NCI-H128 (cell line): Measurements from ENCODE around the gene GLB1L2.

Experiments used
- DNase-seq: peaks from one replicate; lab custom pipeline; 2025; ENCODE audit not compliant: unreplicated experiment; lab: John Stamatoyannopoulos, UW

GLB1L2 gene

DNA sequence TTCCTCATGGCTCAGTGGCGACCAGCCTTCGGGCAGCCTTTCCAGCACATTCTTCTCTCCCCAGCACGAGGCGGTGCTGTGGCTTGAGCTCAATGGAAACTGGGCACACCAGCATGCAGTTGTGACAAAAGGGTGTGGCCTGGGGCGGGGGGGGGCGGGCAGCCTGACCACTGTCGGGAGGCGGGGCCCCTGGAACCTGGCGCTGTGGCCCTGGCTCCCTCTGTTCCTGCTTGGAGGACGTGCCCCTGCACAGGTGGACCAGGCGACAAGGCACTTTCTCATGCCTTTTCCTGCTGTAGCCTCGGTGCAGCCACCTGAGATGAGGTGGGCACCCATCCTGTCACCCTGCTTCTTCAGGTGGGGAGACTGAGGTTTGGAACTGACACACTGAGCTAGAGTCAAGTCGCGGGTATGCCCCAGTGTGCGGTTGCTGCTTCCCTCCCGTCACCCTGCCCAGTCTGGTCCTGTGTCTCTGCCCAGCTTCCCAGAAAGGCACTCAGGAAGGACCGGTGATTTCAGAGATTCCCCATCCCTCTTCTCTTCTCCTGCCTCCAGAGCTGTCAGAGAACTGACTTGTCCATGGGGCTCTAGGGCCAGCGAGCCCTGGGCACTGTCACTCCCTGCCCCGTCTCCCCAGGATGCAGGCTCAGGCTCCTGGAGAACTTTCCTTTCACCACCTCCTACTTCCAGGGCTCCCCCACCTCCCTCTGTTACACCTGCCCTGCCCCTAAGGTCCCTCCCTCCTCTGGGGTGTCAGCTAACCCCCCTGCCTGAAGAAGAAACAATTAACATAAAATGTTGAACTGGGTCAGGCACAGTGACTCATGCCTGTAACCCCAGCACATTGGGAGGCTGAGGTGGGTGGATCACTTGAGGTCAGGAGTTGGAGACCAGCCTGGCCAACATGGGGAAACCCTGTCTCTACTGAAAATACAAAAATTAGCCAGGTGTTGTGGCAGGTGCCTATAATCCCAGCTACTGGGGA is 70.3 kb downstream of the GLB1L2 start:
- DNase-seq, result no peak

DNA sequence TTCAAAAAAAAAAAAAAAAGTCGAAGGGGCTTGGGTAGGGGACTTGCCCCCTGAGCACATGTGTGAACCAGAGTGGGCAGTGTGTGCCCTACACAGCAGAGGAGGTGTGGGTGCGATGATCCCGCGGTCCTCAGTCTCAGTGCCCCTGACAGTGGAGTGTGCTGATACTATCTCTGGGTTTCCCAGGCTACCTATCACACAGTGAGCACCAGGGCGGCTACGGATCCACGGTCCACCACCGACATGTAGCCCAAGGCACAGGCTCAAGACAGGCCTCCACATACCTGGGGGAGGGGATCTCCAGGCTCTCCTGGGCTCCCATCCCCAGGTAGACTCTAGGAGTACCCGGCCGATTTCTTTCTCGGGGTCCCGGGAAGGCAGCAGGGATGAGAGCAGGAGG is 71.1 kb downstream of the GLB1L2 start:
- DNase-seq, result no peak

DNA sequence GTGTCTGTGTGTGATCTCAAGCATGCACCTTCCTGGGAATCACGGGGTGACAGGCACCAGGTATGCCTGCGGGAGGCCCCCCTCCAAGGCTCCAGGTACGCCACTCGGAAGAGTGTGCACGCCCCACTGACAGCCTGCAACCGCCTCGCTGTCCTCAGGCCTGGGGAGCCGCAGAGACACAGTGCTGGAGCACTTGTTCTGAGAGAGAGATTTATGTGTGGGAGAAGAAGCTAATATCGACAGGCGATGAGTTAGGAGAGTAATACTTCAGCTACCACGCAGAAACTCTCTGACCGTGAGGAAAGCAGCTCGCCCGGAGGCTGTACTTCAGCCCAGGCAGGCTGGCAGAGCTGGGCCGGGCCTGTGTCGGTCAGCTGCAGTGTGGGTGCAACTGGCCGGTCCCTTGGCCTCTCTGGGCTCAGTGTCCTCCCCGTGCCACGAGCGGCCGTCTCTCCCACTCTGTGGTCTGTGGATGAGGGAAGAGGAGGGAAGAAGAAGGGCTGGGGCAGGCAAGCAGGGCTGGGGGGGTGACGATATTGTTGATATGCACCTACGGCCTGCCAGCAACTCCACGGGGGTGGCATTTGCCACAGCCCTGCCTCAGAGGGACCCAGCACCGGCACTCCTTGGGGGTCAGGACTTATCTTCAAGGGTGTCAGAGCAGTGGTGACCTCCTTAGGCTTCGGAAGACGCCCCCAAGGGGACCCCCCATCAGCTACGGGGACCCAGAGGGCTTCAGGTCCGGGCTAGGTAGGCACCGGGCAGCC is 73.0 kb downstream of the GLB1L2 start:
- DNase-seq, result no peak

DNA sequence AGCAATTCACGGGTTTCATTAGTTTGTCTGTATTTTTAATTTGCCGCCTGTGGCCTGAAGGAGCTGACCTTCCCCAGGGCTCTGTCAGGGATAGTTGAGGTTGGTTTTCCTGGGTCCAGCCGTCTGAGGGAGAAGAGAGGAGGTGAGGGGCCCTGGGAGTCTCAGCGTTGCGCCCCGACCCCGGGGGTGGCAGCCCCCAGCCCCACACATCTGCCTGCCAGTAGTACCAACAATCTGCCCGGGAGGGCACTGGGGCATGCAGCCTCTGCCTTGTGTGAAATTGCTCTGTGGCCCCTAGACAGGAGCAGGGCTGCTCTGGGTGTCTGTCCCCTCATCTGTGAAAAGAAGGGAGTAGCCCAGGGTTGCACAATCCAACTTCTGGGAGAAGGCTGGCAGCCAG is 73.6 kb downstream of the GLB1L2 start:
- no peak for DNase-seq

DNA sequence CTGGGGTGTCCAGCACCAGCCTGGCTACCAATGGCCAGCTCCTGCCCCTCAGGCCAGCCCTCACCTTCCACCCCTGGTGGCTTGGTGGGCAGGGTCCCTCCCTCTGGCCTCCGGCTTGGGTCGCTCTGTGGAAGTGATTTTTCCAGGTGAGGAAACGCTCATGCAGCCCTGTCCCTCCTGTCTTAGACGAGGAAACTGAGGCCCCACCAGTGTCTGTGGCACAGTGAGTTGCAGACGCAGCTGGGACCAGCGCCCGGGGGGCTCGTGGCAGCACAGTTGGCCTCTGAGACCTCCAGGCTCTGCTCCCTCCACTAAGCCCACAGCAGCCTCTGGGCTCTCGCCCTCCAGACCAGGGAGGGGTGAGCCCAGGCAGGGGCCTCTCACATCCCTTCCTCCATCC is 74.1 kb downstream of the GLB1L2 start:
- DNase-seq, result no peak

DNA sequence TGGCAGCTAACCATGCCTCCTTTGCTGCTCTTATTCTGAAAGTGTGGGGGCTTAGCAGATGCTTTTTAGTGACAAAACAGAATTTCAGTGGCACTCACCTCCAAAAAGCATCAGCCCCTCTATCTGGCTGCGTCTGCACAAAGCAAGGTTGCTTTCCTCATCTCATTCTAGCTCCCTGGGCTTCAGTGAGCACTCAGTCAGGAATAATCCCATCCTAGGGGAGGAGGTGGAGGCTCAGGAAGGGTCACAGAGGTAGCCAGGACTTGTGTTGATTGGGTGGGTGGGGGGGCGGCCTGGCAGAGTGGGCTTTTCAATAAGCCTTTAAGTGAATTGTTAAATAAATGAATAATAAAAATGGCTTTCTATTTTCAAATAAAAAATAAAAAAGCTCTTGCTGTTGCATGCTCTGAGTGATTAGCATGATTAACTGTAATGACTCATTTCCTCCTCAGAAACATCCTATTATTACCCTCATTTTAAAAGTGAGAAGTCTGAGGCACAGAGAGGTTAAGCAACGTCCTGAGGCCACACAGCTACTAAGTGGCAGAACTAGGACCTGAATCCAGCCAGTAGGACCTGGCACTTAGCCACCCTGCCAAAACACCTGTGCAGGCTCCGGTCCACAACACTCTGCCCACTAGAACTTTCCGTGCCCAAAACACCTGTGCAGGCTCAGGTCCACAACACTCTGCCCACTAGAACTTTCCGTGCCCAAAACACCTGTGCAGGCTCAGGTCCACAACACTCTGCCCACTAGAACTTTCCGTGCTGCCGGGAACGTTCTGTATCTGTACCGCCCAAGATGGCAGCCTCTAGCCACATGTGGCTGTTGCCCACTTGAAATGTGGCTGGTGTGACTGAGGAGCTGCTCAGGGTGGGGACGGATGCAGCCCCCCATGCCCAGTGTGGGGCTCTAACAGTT is 74.7 kb downstream of the GLB1L2 start:
- no peak for DNase-seq

DNA sequence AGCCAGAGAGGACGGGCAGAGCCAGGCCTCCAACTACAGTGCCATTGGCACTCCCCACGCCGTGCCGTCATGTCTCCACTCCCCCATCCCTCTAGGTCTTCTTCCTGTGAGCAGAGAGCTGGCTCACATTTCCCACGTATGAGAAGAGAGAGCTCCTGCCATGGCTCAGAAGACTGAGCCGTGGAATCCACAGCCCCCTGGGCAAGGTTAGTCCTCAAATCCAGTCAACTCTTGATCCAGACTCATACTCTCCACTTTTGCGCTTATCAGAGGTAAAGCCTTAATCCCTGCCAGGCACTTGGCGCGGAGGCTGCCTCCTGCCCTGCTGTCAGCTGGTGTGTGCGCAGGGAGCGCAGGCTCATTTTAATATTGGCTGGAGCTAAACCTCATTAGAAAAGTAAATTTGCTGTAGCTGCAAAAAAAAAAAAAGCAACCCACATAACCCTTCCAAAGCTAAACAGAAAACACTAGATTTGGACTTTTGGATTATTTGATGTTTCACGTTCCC is 75.6 kb downstream of the GLB1L2 start:
- DNase-seq, result no peak

DNA sequence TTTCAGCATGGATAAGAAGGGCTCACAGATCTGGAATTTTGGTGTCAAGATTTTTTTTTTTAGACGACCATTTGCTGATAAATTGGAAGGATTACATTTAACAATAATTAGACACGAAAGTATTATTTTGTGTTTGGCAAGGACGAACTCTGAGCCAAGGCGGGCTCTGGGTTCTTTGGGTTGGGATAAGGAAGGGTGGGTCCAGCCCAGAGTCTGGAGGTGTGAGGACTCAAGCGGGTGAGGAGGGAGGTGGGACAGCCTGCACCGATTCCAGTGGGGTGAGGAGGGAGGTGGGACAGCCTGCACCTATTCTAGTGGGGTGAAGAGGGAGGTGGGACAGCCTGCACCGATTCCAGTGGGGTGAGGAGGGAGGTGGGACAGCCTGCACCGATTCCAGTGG is 76.1 kb downstream of the GLB1L2 start:
- DNase-seq, result no peak

DNA sequence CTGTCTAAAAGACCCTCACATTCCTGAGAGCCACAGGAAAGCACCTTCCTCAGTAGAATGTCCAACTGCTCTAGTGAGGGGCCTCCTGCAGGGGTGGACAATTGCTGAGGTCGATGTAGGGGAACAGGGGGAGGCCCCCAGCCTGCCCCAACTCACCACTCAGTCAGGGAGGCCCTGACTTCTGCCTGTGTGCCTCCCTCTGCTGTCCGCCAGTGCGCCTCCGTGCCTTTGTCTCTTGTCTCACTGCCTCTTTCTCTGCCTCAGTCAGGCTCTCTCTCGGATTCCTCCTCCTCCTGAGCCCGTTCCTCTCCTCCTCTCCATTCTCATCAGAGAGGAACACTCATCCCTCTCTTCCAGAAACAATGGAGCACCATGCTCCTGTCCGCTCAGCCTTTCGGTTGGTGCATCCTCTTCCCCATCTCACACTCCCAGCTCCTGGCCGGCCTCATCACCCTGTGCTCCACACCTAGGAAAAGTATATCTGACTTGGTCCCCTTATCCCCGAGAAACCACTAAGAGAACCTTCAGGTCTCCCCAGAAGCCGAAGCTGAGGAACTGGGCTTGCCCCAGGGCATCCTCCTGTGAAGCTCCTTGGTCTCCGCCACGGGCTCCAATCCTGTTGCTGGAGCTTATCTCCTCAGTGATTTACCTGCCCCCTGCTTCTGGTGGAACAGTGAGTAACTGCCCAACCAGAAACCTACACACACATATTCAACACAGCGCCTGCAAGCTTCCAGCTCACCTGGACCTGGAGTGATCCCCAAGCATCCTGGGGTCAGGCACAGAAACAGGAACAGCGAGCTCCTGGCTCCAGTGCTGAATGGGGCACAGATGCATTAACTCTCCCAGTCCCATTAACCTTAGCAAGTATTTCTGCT is 78.0 kb downstream of the GLB1L2 start:
- DNase-seq, result no peak

DNA sequence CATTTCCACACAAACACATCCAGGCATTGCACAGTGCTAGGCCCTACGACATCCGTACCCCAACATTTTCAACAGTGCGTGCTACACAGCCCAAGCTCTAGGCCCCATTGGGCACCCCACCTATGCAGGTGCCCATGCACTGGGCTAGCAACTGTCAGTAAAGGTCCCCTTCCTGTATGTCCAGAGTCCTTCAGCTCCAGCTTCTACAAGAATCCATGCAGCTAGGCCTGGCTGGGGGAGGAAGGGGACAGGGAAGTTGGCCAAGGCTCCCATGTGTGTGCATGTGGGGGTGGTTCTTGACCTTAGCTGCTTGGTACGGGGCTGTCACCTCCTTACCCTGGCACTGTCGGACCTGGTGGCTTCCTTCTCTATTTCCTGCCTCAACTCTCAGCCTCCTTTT is 79.0 kb downstream of the GLB1L2 start:
- DNase-seq, result no peak

DNA sequence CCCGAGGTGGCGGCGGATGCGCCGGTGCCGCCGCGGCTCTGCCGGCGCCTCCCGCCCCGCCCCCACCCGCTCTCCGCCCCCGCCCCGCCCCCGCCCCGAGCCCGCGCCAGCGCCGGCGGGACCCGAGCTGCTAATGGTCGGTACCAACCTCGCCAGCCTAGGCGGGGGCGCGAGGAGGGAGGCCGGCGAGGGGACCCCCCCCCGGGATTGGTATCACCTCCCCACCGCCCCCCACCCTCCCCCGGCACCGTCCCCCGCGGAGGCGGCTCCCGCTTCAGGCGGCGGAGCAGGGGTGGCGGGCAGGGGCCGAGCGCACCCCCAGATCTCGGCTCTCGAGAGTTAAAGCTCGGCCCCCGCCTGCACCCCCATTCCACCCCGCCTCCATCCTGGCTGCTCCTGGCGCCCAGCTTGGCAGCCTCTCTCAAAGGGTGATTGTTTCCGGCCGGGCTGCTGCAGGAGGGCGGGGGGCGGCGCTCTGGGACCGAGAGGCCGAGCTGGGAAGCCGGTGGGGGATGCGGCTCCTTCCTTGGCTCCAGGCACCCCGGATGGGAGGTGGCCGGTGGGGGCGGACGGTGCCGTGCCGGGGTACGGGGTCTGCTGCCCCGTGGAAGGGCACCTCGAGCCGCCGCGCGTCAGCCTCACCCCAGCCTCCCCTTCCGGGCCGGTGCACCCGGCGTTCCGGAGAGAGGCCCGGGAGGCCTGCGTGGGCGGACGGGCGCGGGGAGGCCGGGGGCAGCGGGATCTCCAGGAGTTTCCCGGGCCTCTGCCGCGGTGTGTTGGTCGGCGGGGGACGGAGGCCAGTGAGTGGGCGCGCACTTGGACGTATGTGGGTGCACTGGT is 80.6 kb downstream of the GLB1L2 start, which contains the start of gene B3GAT1:
TSS of gene B3GAT1 (minus strand) at position 40 of the 840 bp plus-strand sequence. CDS start 24,583 bp downstream, outside the sequence.
- DNase-seq, result no peak

DNA sequence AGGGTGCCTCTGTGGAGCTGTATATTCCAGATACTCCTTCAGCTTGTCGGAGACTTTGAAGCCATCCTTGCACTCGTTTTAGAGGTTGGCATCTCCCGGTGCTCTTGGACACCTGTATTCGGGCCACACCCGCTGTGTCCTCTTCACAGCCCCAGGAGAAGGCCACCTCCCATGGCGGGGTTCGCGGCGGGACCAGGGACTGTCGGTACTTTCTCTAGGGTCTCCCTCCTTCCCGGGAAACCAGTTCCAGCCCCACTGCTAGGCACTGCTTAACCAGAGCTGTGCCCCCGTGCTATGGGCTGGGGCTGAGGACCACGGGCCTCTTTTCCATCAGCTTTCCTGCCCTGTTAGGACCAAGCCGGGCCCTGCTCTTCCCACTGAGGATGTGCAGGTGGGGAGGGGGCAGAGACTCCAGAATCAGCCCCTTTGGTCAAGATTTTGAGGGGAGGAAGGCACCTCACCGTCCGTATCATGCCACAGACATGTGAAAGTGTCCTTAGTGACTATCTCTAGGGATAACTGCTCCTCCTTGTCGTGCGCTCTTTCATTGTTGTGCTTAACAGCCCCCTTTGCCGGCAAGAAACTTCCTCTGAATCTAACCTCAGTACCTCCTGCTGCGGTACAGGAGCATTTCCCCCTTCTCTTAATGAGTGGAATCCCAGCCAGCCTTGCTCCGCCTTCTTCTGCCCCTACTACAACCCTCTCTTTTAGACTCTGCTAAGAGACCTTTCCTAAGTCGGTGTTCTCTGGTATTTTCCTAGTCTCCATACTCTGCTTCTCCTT is 81.4 kb downstream of the GLB1L2 start:
- DNase-seq, result no peak

DNA sequence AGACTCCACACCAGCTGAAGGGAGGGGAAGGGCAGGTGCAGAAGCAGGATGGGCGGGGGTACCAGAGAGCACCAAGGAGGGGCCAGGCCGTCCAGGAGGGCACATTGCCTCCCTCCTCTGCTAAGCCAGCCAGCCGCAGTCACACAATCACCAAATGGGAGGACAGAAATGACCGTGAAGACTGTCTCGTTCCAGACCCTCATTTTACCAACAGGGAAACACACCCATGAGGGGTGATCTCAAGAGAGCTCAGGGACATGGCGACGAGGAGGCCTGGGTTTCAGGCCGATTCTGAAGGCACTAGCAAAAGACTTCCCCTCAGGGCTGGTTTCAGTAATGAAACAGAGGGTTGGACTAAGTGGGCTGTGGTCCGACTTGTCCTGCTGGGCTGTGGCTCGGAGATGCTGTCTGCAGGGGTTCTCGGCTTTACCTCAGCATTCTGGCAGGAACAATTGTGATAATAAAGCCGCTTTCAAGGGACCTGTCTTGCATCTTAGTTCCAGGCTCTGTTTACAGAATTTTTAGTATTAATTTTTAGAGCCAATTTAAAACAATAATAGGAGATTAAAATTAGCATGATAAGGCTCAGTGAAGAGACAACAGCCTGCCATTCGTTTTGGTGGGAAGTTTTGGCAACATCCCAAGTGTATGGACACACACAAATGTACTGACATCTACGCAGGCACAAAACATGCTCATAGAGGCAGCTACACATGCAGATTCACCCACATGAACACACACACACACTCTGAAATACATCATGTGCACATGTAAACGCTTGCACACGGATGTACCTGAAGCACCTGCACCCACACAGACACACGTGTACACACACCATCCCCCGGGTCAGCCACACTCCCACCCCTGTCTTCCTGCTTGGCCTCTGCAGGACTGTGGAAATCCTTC is 82.3 kb downstream of the GLB1L2 start:
- DNase-seq, result no peak

DNA sequence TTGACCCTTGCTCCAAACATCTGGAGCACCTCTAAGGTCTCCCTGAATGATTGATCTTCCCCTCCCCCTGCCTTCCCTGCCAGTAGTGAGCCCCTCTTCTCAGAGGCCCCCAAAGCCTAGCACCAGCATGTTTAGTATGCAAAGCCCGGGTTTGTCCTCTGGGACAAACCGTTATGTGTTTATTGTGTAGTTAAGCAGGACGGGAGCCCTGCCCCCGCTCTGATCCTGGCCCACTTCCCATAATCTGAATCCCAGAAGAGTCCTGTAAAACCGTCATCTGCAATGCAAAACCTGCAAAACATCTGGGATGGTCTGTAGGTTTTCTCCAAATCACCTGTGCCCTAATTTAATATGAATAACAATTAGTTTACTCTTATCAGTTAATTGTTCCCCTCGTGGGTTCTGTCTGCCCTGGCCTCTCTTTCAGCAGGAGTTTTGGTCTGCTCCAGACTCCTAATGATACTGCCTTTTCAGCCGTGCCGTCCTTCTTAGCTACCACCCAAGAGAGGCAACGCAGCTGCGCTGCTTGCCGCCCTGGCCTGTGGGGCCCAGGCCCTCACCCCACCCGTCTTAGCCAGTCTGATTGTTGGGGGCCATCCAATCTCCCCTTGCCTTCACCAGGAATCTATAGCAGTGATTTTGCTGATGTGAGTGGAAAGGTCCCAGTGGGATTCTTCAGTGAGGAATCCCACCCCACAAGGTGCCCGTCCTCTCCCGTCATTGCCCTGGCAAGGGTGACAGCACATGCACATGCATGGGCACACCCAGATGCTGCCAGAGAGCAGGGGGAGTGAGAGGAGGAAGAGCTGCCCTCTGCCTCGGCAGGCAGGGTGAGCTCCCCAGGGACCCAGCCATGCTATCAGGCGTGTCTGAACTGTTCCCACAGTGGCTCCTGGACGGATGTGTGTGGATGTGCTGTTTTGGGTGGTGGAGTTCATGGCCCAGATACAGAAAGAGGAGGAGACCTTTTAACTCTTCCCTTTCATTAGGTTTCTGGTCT is 83.3 kb downstream of the GLB1L2 start:
- DNase-seq, result no peak

DNA sequence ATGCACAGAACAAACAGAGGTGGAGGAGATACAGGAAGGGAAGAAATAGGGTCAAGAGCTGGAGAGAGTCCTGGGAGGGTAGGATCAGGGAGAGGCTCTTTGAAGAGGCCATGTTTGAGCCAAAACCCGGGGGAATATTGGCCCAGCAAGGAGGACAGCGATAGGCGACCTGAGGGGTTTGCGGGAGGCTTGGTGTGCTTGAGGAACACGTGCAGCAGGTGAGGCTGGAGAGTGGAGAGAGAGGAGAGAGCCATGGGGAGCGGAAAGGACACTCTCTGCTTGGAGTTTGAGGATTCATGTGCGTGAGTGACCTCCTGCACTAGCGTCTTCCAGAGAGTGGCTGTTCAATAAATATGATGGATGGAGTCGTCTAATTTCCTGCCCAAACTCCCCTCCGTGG is 84.9 kb downstream of the GLB1L2 start:
- no peak for DNase-seq
